ENCODE measurements around the gene SHB.
"Not testable (repeated sequence)": the region's sequence is repeated elsewhere in the genome, so short reads cannot be mapped to it uniquely, and the experiment has no call there.

SHB gene

GRCh38 chr9:37911271-37911681, 157.8 kb downstream of the SHB start:
- no peaks in the 10 kb centered on the region for H3K36me3 ChIP-seq (ENCODE audit: control insufficient read depth, insufficient read depth, low read length)
- H3K27ac ChIP-seq, result no peak overlapping the region
- no peak overlapping the region for H3K4me2 ChIP-seq (ENCODE audit: low read length)
- no peaks in the 10 kb centered on the region for H3K4me1 ChIP-seq
- H3K79me2 ChIP-seq, result no peaks in the 10 kb centered on the region
- H2AFZ ChIP-seq, result no peak overlapping the region
- TF ChIP-seq, protein P1, sequence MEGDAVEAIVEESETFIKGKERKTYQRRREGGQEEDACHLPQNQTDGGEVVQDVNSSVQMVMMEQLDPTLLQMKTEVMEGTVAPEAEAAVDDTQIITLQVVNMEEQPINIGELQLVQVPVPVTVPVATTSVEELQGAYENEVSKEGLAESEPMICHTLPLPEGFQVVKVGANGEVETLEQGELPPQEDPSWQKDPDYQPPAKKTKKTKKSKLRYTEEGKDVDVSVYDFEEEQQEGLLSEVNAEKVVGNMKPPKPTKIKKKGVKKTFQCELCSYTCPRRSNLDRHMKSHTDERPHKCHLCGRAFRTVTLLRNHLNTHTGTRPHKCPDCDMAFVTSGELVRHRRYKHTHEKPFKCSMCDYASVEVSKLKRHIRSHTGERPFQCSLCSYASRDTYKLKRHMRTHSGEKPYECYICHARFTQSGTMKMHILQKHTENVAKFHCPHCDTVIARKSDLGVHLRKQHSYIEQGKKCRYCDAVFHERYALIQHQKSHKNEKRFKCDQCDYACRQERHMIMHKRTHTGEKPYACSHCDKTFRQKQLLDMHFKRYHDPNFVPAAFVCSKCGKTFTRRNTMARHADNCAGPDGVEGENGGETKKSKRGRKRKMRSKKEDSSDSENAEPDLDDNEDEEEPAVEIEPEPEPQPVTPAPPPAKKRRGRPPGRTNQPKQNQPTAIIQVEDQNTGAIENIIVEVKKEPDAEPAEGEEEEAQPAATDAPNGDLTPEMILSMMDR (IDR thresholded peaks at IDR 0.05), result no peak
- H3K9ac ChIP-seq, result no peak overlapping the region
- no peaks in the 10 kb centered on the region for H3K9me3 ChIP-seq (ENCODE audit: control insufficient read depth, low read length)
- no peaks in the 10 kb centered on the region for H3K27me3 ChIP-seq (ENCODE audit: control insufficient read depth, insufficient read depth, low read length)
- H3K4me3 ChIP-seq (ENCODE audit: low read depth, low read length), result no peak overlapping the region

GRCh38 chr9:37910271-37910670, 158.8 kb downstream of the SHB start:
- Histone ChIP-seq H3K4me1 (no peaks in the 10 kb centered on the region), H3K4me3 (ENCODE audit: low read depth, low read length) (no peak overlapping the region), H3K79me2 (no peaks in the 10 kb centered on the region), H3K27ac (no peak overlapping the region), H3K36me3 (ENCODE audit: control insufficient read depth, insufficient read depth, low read length) (no peaks in the 10 kb centered on the region), H3K9ac (no peak overlapping the region), H3K27me3 (ENCODE audit: control insufficient read depth, insufficient read depth, low read length) (no peaks in the 10 kb centered on the region), H3K4me2 (ENCODE audit: low read length) (no peak overlapping the region), H3K9me3 (ENCODE audit: control insufficient read depth, low read length) (no peaks in the 10 kb centered on the region), H2AFZ (no peak overlapping the region)
- TF ChIP-seq, protein P1 (IDR thresholded peaks at IDR 0.05), result no peak

DNA sequence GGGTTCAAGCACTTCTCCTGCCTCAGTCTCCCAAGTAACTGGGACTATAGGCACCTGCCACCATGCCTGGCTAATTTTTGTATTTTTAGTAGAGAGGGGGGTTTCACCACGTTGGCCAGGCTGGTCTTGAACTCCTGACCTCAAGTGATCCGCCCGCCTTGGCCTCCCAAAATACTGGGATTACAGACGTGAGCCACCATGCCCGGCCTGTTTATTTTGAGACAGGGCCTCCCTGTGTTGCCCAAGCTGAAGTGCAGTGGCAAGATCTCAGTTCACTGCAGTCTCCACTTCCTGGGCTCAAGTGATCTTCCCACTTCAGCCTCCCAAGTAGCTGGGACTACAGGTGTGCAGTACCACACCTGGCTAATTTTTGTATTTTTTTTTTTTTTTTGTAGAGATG, 159.2 kb downstream of the SHB start:
- H3K4me1 ChIP-seq; H3K36me3 ChIP-seq (ENCODE audit: control insufficient read depth, insufficient read depth, low read length); H3K9me3 ChIP-seq (ENCODE audit: control insufficient read depth, low read length); H3K9ac ChIP-seq; H3K79me2 ChIP-seq; H3K4me2 ChIP-seq (ENCODE audit: low read length); H3K27me3 ChIP-seq (ENCODE audit: control insufficient read depth, insufficient read depth, low read length); H3K27ac ChIP-seq; H3K4me3 ChIP-seq (ENCODE audit: low read depth, low read length); H2AFZ ChIP-seq: not testable (repeated sequence)

GRCh38 chr9:37909326-37909725, 159.7 kb downstream of the SHB start:
- H3K4me1 ChIP-seq, result no peaks in the 10 kb centered on the region
- H3K9me3 ChIP-seq (ENCODE audit: control insufficient read depth, low read length), result no peaks in the 10 kb centered on the region
- no peak overlapping the region for H3K4me2 ChIP-seq (ENCODE audit: low read length)
- H3K4me3 ChIP-seq (ENCODE audit: low read depth, low read length), result no peak overlapping the region
- H3K79me2 ChIP-seq, result no peaks in the 10 kb centered on the region
- no peak overlapping the region for H3K27ac ChIP-seq
- no peak overlapping the region for H2AFZ ChIP-seq
- no peaks in the 10 kb centered on the region for H3K27me3 ChIP-seq (ENCODE audit: control insufficient read depth, insufficient read depth, low read length)
- no peak overlapping the region for H3K9ac ChIP-seq
- H3K36me3 ChIP-seq (ENCODE audit: control insufficient read depth, insufficient read depth, low read length), result no peaks in the 10 kb centered on the region
- TF ChIP-seq, protein P1 (IDR thresholded peaks at IDR 0.05), result no peak

GRCh38 chr9:37908698-37909186, 160.3 kb downstream of the SHB start:
- no peak overlapping the region for H3K27ac ChIP-seq
- no peak overlapping the region for H3K4me3 ChIP-seq (ENCODE audit: low read depth, low read length)
- no peak overlapping the region for H3K9ac ChIP-seq
- H3K9me3 ChIP-seq (ENCODE audit: control insufficient read depth, low read length), result no peaks in the 10 kb centered on the region
- H2AFZ ChIP-seq, result no peak overlapping the region
- no peaks in the 10 kb centered on the region for H3K79me2 ChIP-seq
- TF ChIP-seq, protein P1 (IDR thresholded peaks at IDR 0.05), result no peak
- H3K27me3 ChIP-seq (ENCODE audit: control insufficient read depth, insufficient read depth, low read length), result no peaks in the 10 kb centered on the region
- H3K36me3 ChIP-seq (ENCODE audit: control insufficient read depth, insufficient read depth, low read length), result no peaks in the 10 kb centered on the region
- H3K4me1 ChIP-seq, result no peaks in the 10 kb centered on the region
- H3K4me2 ChIP-seq (ENCODE audit: low read length), result no peak overlapping the region

Measured in parathyroid adenoma (tissue), 2 donors.